Measurements from ENCODE around the gene LRRC55.

GRCh38 chr11:57197762-57198161 is 16.0 kb downstream of the LRRC55 start:
- TF ChIP-seq POLR2A (IDR thresholded peaks at IDR 0.05) (no peak), EP300 (IDR thresholded peaks at IDR 0.05) (no peak)
- TF ChIP-seq, protein P1, sequence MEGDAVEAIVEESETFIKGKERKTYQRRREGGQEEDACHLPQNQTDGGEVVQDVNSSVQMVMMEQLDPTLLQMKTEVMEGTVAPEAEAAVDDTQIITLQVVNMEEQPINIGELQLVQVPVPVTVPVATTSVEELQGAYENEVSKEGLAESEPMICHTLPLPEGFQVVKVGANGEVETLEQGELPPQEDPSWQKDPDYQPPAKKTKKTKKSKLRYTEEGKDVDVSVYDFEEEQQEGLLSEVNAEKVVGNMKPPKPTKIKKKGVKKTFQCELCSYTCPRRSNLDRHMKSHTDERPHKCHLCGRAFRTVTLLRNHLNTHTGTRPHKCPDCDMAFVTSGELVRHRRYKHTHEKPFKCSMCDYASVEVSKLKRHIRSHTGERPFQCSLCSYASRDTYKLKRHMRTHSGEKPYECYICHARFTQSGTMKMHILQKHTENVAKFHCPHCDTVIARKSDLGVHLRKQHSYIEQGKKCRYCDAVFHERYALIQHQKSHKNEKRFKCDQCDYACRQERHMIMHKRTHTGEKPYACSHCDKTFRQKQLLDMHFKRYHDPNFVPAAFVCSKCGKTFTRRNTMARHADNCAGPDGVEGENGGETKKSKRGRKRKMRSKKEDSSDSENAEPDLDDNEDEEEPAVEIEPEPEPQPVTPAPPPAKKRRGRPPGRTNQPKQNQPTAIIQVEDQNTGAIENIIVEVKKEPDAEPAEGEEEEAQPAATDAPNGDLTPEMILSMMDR (IDR thresholded peaks at IDR 0.05), result no peak
